ENCODE results near the gene B3GNT8. TPM values are rescaled to one million over a fixed set of nuclear protein-coding genes. Genes with fewer than 3 reads are reported as not detected.

Gene B3GNT8
- total and polyA plus RNA-seq, 2 of the 8 experiments (the other 6 are each of a cell fraction or from before 2014, with no cell fraction given) = 0.67 to 0.86 TPM

GRCh38 chr19:41409288-41409687 is 17.9 kb downstream of the B3GNT8 start:
- H3K4me2 ChIP-seq (ENCODE audit: insufficient read depth in 1 of 2, low read depth in 2 of 2, low read length in 2 of 2) = no peak overlapping the region
- no peaks in the 10 kb centered on the region for H3K79me1 ChIP-seq (ENCODE audit: low read depth, low read length)
- WGBS, 2 experiments (ENCODE audit: extremely low coverage in 1 of 2, insufficient coverage in 1 of 2, insufficient read length in 1 of 2, insufficient replicate concordance in 2 of 2, low coverage in 1 of 2, low lambda C conversion rate in 2 of 2, missing lambda C conversion rate in 1 of 2) = 88% methylated on average over 4 of the region's 4 CpGs; no CpG with 5 or more reads in 1 of the 2 experiments
- no peak overlapping the region for H4K8ac ChIP-seq (ENCODE audit: extremely low read depth, insufficient read depth, low read length)
- ChIA-PET POLR2A (ENCODE audit: partially characterized antibody) (interaction anchor here (0.6 to 1.4 kb wide), 7 partner anchors 9 to 57 kb away, joined by 3 to 4 read pairs (median 3); partner anchors contain the start of gene DMAC2), CTCF (ENCODE audit: partially characterized antibody) (interaction anchor here (0.8 to 4.9 kb wide), 5 partner anchors 9 to 96 kb away, joined by 3 to 34 read pairs (median 7); partner anchors contain the start of gene B3GNT8)
- no peaks in the 10 kb centered on the region; a peak in 1 of 7 replicates for H3K27me3 ChIP-seq (replicated peaks in 1 of 4; ENCODE audit: control insufficient read depth in 3 of 4, extremely low read depth in 1 of 4, insufficient read depth in 3 of 4, low read length in 3 of 4)
- H3K9ac ChIP-seq (replicated peaks in 1 of 4; ENCODE audit: extremely low read depth in 1 of 4, low read depth in 3 of 4, low read length in 3 of 4) = no peak overlapping the region
- TF ChIP-seq JUND (IDR thresholded peaks at IDR 0.05; ENCODE audit: low read length) (0 out of 2 replicates have a peak, but pooled peaks have one; percentile 25), POU5F1 (IDR thresholded peaks at IDR 0.05; ENCODE audit: low read depth, low read length) (no peak)
- FAIRE-seq = no peak
- H3K27ac ChIP-seq (ENCODE audit: low read depth, low read length) = no peak overlapping the region
- no peak overlapping the region for H3K56ac ChIP-seq (replicated peaks; ENCODE audit: insufficient read length, low read depth, low read length)
- no peak overlapping the region for H4K5ac ChIP-seq (ENCODE audit: insufficient read length, low read depth, low read length)
- H3K9me3 ChIP-seq (ENCODE audit: insufficient read depth in 2 of 2, low read depth in 1 of 2, low read length in 1 of 2) = no peaks in the 10 kb centered on the region
- no peak overlapping the region for H3K23ac ChIP-seq (ENCODE audit: insufficient read length)
- no peak overlapping the region for H2BK20ac ChIP-seq (ENCODE audit: low read length)
- no peaks in the 10 kb centered on the region for H3K23me2 ChIP-seq (ENCODE audit: low read depth, low read length)
- H3K4me3 ChIP-seq (ENCODE audit: extremely low read depth in 1 of 4, insufficient read depth in 2 of 4, low read depth in 3 of 4, low read length in 4 of 4) = no peak overlapping the region
- no peaks in the 10 kb centered on the region for H3K79me2 ChIP-seq (ENCODE audit: control insufficient read depth in 1 of 2, insufficient read depth in 2 of 2, low read length in 2 of 2)
- no peak for DNase-seq (ENCODE audit: low read depth in 1 of 2, low spot score in 2 of 2)
- H2AK5ac ChIP-seq (ENCODE audit: low read depth, low read length) = no peak overlapping the region
- no peak overlapping the region for H2BK15ac ChIP-seq (ENCODE audit: low read length)
- peaks cover 0 to 5% (median 2%) of the 10 kb centered on the region in 4 experiments; a peak in 4 of 8 replicates for H3K36me3 ChIP-seq (ENCODE audit: control insufficient read depth in 2 of 4, insufficient read depth in 4 of 4, low read length in 3 of 4)
- H2BK120ac ChIP-seq (replicated peaks; ENCODE audit: low read depth, low read length) = no peak overlapping the region
- no peak overlapping the region for H2BK12ac ChIP-seq (ENCODE audit: low read depth, low read length)
- no peak overlapping the region for H2BK5ac ChIP-seq (ENCODE audit: low read depth, low read length)
- no peak overlapping the region for H3K14ac ChIP-seq (ENCODE audit: insufficient read length)
- no peak overlapping the region for H3K4ac ChIP-seq (replicated peaks; ENCODE audit: insufficient read length, low read depth, low read length)
- peaks cover 0 to 5% of the 10 kb centered on the region in 2 experiments for H4K20me1 ChIP-seq (replicated peaks in 1 of 2; ENCODE audit: control insufficient read depth in 1 of 2, insufficient read depth in 2 of 2, low read length in 2 of 2)
- no peak overlapping the region for H2AFZ ChIP-seq (ENCODE audit: low read length)
- H3K4me1 ChIP-seq (replicated peaks in 1 of 4; ENCODE audit: control insufficient read depth in 3 of 4, insufficient read depth in 4 of 4, low read length in 3 of 4) = peaks cover 0 to 5% (median 1%) of the 10 kb centered on the region in 4 experiments; a peak in 5 of 7 replicates
- no peak overlapping the region for H3K18ac ChIP-seq (ENCODE audit: extremely low read depth, low read length)
- H4K91ac ChIP-seq (replicated peaks; ENCODE audit: insufficient read length, low read length) = no peak overlapping the region

Measured in H1 (cell line).